GM21526 (cell line): ENCODE data around the gene TANGO6.

Experiments used
- ATAC-seq: cut with Tn5 transposase; IDR thresholded peaks from one replicate; pipeline ENCODE4 v1.9.1; 2021; ENCODE audit warnings: moderate library complexity; ENCODE audit not compliant: unreplicated experiment, low FRiP score

TANGO6 gene

DNA sequence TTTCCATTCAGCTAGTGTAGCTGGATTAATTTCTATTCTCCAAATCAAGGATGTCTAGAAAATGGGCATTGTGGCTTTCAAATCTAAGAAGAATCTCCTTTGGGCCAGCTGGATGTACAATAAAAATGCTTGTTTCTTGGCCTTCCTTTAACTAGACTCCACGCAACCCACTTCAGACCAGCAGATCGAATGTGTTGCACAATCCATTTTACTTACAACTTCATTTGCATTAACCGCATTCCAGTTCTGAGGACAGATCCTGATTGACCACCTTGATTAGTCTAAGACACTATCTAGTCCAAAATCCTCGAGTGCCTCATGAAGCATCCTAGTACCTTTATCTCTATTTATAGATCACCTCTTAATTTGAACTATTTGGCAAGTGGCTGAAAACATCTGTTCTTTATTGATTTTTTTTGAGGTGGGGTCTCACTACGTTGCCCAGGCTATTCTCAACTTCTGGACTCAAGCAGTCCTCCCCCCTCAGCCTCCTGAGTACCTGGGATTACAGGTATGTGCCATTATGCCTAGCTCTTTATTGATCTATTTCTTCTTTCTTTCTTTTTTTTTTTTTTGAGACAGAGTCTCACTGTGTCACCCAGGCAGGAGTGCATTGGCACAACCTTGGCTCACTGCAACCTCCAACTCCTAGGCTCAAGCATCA is 241.8 kb downstream of the TANGO6 start:
- ATAC-seq = no peak

DNA sequence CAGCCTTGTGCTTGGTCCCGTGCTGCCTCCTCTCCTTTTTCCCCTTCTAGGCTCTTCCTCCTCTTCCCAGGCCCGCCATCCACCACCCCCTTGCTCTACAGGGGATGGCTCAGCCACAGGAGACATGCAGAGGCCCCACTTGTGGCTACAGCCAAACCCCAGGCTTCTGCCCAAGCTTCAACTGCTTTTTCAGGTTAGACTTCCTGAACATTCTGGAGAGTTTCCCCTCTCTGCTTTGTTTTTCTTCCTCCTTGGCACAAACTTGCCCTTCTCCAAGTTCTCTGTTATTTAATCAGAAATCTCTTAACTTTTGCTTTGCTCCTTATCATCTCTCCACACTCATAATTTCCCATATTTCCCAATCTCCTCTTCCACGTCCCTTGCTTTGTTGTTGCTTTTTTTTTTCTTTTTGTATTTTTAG is 243.8 kb downstream of the TANGO6 start:
- no peak for ATAC-seq

GRCh38 chr16:69088684-69089083 is 245.4 kb downstream of the TANGO6 start:
- ATAC-seq = no peak

GRCh38 chr16:69089091-69089910 is 246.0 kb downstream of the TANGO6 start:
- no peak for ATAC-seq

DNA sequence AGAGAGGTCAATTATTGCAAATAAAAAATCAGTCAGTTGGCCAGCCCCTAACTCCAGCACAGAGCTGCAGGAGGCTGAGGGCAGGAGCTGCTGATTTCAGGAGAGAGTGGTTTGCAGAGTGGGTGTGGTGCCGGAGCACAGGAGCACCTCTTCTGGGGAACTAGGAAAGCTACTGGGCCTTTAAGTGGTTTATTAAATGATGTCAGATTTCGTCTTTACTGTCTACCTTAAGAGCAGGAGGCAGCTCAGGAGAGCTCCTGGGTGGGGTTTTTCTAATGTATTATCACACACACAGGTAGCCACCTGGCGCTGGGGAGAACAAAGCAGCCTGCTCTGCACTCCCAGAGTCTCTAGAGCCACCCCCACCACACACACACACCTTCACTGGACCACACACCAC is 250.6 kb downstream of the TANGO6 start:
- no peak for ATAC-seq

- no peak for ATAC-seq
These were observed 251.2 kb downstream of the TANGO6 start for GRCh38 chr16:69094501-69094900.

GRCh38 chr16:69095193-69095592 is 251.9 kb downstream of the TANGO6 start:
- ATAC-seq = no peak

GRCh38 chr16:69100071-69100691 is 256.9 kb downstream of the TANGO6 start:
- no peak for ATAC-seq

GRCh38 chr16:69105501-69106361 is 262.4 kb downstream of the TANGO6 start, which contains the start of gene HAS3:
TSS of gene HAS3 (plus strand) at chr16:69105653. CDS start at chr16:69109396, 3,743 bp downstream.
- no peak for ATAC-seq

- no peak for ATAC-seq
These were observed 263.4 kb downstream of the TANGO6 start for GRCh38 chr16:69106491-69107315.

- ATAC-seq = no peak
These were observed 264.1 kb downstream of the TANGO6 start for GRCh38 chr16:69107316-69107962.

DNA sequence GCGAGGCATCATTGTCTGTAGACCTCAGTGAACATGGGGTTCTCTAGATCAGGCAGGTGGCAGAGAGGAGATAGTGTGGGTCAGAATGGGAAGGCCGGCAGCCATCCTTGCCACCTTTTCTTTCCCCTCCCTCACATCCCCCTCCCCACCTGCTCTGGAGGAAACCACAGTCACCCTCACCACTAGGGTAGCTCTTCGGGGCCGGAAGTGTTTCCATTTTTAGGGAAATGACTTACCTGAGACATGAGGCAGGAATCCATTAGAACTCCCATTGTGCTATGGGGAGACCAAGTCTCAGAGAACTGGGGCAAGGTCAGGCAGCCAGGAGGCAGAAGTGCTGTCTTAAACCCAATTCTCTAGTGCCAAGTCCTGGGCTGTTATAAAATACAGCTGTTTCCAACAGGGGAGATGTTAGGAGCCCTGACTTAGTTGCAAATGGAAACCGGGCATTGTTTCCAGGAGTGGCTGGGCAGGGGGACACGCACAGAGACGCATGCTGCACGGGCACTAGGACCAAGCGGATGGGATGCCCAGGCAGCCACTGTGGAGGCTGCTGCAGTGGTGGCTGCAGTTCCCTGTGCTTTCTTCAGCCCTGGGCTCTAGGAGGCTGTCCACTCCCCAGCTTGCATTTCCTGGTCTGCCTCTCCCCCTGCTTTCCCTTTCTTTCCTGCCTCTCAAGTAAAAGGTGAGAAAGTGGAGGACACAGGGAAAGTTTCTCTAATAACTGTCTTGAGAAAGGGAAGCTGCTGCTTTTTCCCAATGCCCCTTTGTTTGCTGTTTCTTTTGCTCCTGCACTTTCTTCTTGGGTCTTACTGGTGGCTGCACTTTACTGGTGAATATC is 265.0 kb downstream of the TANGO6 start:
- ATAC-seq = no peak

- no peak for ATAC-seq
These were observed 265.5 kb downstream of the TANGO6 start for GRCh38 chr16:69108905-69109252.

DNA sequence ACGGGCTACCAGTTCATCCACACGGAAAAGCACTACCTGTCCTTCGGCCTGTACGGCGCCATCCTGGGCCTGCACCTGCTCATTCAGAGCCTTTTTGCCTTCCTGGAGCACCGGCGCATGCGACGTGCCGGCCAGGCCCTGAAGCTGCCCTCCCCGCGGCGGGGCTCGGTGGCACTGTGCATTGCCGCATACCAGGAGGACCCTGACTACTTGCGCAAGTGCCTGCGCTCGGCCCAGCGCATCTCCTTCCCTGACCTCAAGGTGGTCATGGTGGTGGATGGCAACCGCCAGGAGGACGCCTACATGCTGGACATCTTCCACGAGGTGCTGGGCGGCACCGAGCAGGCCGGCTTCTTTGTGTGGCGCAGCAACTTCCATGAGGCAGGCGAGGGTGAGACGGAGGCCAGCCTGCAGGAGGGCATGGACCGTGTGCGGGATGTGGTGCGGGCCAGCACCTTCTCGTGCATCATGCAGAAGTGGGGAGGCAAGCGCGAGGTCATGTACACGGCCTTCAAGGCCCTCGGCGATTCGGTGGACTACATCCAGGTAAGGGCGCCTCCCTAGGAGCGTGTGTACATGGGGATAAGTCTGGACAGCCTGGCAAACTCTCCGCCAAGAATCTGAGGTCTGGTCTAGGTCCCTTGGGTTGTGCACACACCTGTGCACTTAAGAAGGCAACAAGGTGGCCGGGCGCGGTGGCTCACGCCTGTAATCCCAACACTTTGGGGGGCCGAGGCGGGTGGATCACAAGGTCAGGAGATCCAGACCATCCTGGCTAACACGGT is 266.3 kb downstream of the TANGO6 start:
- no peak for ATAC-seq

DNA sequence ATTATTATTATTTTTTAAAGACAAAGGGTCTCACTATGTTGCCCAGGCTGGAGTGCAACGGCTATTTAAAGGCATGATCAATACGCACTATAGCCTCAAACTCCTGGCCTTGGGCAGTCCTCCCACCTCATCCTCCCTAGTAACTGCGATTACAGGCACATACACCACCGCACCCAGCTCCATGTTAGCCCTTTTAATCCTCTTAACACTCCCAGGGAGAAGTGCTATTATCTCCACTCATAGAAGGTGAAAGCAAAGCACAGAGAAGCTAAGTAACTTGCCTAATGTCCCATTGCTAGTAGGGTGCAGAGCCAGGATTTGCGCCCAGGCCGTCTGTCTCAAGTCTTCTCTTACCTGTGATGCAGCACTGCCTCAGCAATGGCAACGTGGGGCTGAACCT is 267.1 kb downstream of the TANGO6 start:
- ATAC-seq = no peak

- ATAC-seq = no peak
These were observed 268.0 kb downstream of the TANGO6 start for GRCh38 chr16:69111216-69111875.

DNA sequence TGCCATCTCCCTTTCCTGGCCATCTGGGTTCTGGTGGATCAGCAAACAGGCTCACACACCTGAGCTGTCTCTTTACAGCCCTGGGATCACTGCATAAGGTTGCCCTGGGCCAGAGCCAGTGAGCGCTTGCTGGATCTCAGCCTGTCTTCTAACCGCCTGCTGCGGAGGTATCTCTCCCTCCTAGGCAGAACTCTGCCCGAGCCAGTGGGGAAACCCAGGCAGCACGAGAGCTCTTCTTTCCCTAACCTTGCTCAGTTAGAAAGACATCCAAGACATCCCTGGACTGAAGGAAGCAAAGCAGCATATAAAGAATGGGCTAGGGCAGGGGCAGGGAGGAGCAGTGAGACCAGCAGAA is 268.5 kb downstream of the TANGO6 start:
- ATAC-seq = no peak
